Measurements from ENCODE around the gene ARL4A.
"Not testable (repeated sequence)": the region's sequence is repeated elsewhere in the genome, so short reads cannot be mapped to it uniquely, and the experiment has no call there.

Gene ARL4A

GRCh38 chr7:12670000-12670729 is 17.3 kb upstream of the ARL4A start:
- no peak for DNase-seq

DNA sequence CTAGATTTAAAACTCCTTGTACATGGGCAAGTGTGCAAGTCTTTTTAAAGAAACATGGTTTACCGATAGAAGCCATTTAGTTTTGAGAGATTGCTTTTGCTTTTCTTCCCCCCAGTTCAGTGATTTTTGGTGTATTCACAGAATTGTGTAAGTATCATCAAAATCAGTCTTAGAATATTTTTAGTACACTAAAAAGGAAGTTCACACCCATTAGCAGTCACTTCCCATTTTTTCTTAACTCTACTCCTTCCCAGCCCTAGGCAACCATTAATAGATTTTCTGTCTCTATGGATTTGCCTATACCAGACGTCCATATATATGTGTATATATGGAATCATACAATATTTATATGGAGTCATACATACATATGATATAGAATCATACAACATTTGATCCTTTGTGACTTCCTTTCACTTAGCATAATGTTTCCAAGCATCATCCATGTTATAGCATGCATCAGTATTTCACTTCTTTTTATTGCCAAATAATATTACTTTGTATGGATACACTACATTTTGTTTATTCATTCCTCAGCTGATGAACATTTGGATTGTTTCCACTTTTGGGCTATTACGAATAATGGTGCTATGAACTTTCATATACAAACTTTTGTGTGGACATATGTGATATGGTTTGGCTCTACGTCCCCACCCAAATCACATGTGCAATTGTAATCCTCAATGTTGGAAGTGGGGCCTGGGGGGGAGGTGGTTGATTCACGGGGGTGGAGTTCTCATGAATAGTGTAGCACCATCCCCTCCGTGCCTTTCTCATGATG is 16.5 kb upstream of the ARL4A start:
- no peak for DNase-seq

DNA sequence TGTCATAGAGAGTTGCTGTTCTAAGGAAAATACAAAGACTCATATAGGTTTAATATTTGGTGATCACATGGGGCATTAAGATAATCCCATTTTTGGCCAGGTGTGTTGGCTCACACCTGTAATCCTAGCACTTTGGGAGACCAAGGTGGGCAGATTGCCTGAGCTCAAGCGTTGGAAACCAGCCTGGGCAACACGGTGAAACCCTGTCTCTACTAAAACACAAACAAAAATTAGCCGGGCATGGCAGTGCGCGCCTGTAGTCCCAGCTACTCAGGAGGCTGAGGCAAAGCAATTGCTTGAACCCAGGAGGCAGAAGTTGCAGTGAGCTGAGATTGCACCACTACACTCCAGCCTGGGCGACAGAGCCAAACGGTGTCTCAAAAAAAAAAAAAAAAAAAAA is 14.0 kb upstream of the ARL4A start:
- DNase-seq = not testable (repeated sequence)

- no peak for DNase-seq
Observed at GRCh38 chr7:12674053-12674452, 13.4 kb upstream of the ARL4A start.

GRCh38 chr7:12674861-12675260 is 12.6 kb upstream of the ARL4A start:
- DNase-seq = peak; percentile 34

DNA sequence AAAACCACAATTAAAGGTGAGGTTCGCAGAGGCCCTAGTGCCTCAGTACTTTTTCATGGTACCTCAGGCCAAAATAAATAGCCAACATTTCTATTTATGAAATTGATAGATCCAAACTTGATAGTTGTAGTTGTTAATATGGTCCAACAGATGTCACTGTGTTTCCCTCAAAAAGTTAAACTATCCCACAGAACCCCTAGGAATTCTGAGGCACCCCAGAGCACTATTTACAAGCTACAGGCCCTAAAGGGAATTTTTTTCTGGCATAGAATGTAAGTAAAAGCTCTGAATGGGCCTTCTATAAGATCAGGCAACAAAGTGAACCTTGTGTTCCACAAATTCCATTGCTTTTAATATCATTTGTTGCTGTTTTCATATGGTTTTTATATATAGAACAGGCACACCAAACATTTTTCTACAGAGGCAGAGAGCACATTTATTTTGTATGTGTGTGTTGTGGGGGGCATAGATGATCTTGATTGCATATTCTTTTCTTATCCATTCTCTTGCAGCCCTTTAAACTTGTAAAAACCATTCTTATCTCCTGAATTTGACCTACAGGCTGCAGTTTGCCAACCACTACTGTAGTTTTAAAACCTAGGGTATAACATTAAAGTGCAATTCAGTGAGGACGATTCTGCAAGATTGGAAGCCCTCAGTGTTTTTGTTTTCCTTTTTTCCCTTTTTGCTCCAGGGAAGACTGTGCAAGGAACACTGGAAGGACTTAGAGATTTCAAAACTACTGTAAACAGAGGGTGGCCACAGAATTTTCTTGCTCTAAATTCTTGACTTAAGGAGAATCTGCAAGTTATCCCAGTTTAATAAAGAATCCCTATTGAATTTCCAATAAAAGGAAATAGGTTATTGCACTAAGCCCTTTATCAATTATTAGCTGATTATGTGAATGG is 3.5 kb upstream of the ARL4A start:
- no peak for DNase-seq

- DNase-seq = no peak
Observed at GRCh38 chr7:12684733-12685132, 2.7 kb upstream of the ARL4A start.

GRCh38 chr7:12685550-12685949 is 1.9 kb upstream of the ARL4A start:
- DNase-seq = peak; percentile 6

DNA sequence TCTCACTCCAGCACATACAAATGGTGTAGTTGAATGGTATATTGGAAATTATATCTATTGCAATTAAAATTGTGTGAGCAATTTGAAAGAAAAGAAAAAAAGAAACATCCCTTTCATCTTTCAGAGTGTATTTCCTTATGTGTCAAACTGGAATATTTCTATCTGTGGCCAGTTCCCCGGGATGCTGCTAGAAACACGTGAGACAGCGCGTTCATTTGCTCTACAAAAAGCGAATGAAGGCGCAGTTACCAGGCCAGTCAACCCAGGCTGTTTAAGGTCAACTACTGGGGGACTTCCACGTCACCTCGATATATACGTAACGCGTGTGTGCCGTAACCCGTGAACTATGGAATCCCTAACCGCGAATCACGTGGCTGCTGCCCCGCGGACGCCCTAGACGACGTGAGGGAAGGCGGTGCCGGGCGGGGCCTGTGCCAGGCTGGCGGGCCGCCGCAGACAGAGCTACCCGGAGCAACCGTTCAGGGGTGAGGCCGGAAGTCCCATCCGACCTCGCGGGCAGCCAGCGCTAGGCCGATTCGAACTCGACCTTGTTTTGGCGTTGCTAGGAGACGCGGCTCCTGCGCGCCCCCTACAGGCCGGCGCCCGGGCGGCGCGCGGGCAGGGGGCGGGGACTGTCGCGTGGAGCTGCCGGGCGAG is 1.1 kb upstream of the ARL4A start:
- DNase-seq = peak; percentile 96

GRCh38 chr7:12687718-12688171 is 312 bp downstream of the ARL4A start:
- DNase-seq = no peak

- DNase-seq = not testable (repeated sequence)
Observed at GRCh38 chr7:12688485-12689170, 1.2 kb downstream of the ARL4A start.

DNA sequence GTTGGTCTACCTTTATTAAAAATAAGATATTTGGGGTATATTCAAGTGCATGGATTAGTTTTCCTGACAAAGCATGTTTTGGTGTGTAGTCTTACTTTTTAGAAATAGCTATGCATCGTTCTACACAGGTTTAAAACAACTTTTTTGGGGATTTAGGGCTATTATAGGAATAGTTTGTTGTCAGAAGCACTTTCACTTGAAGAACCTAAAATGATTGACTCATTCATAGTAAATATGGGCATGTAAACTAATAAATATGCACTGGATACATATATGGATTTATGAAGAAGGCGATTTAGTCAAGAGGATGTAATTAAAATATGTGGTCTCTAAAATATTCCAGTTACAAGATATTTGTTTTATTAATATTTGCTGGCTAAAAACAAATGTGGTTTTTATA is 2.0 kb downstream of the ARL4A start:
- no peak for DNase-seq

DNA sequence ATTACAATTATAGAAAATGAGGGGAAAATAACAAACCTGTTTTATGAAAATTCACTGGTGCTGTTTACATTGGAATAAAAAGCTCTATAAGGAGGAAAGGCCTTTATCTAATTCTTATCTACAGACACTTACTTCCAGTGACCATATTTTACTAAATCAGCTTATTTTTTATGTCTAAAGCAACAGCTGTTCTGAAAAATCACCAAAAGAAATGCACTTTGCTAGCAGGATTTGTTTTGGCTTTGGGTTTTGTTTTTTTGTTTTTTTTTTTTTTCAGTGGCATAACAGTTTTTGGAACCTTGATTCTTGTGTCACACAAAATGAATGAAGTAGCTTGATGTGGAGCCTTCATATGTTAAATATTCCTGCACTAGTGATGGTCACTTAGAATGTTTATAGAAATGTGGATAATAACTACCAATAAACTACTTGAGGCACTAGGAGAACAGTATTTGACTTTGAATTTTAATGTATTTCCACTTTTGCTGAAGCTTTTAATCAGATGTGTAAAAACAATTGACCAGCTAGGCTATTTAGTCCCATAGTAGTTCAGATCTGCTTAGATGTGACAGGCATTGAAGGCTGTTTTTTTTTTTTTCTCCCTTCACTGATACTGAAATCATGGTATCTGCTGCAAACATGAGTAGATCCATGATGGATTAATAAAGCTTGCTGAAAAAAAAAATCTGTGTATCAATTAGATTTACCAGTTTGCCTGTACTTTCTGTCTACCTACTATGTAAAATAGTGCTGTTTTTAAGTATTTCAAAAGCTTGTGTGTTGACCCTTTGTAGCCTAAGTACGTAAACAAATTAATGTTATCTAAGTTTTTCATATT is 2.8 kb downstream of the ARL4A start:
- no peak for DNase-seq

DNA sequence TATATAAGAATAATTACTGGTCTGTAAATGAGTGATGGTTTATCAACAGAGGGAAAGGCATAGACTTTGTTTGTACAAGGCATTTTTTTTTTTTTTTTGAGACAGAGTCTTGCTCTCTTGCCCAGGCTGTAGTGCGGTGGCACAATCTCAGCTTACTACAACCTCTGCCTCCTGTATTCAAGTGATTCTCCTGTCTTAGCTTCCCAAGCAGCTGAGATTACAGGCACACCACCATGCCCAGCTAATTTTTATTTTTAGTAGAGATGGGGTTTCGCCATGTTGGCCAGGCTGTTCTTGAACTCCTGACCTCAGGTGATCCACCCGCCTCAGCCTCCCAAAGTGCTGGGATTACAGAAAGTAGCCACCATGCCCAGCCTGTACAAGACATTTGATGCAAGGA is 4.0 kb downstream of the ARL4A start:
- not testable (repeated sequence) for DNase-seq

DNA sequence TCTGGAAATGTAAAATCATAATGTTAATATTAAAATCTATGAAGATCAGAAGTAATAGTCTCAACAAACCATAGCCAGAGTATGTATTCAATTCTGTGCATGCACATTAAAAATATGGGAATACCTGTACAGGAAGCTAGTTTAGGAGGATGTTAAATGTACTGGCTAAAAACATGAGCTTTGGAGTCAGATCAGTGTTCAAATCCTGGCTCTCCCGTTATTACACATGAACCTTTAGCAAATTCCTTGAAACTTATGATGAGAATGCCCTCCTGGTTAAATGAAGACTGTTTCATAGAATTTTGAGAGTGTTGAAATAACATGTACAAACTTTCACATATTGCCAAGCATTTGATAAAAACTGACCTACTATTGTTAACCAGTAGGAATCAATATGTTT is 4.6 kb downstream of the ARL4A start:
- no peak for DNase-seq

DNA sequence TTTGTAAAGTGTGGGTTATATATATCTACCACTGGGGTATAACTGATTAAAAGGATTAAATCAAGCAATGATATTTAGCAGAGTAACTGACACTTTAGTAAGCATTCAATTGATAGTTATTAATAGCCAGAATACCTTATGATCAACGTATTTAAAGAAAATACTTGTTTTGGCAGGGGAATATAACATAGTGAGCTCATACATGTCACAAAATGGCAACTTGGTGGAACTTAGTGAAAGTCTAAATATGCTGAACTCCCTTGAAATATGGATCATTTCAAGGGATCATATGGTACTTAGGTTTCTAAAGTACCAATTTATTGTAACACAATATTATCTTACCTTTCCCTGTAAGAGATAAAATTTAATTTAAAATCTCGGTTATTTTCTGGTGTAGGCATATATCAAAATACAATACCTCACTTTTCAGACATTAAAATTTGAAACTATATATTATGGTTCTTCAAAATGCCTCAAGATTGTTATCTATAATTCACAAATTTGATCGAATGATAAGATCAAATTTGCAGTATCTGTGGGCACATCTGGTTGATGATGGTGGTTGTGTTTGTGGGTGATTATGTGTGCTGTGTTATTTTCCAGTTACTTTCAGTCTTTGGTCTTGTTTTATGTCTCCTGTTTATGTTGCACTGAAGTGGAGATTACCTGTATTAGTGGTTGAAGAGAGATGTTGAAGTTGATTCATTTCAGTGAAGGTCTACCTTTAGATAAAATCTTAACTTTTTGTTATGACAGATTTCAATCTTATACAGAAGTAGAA is 5.2 kb downstream of the ARL4A start:
- no peak for DNase-seq

DNA sequence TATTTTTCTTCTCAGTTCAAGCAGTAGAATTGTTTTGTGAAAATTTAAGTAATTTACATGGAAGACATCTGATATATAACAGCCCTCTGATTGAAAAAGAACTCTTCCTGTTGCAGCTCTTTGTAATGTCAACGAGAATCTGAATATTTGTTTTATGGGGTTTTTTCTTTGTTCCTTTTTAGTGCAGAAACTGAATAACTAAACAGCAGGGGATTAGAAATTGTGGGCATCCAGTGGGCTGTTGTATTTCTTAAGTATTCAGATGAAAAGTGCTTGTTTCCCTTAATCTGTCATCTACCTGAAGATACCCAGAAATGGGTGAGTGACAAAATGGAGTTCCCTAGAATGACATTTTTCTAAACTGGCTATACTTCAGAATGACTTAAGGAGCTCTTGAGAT is 7.4 kb downstream of the ARL4A start:
- no peak for DNase-seq

GRCh38 chr7:12695965-12696364 is 8.5 kb downstream of the ARL4A start:
- no peak for DNase-seq

DNA sequence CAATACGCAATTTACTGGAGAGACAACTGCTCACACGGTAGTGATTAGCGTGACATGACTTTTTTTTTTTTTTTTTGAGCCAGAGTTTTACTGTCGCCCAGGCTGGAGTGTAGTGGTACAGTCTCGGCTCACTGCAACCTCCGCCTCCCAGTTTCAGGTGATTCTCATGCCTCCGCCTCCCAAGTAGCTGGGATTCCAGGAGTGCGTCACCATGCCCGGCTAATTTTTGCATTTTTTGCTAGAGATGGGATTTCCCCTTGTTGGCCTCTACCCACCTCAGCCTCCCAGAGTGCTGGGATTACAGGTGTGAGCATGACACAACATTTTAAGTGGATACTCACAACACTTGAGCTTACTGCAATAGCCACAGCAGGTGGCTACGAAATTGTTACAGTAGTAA is 11.9 kb downstream of the ARL4A start:
- DNase-seq = no peak

DNA sequence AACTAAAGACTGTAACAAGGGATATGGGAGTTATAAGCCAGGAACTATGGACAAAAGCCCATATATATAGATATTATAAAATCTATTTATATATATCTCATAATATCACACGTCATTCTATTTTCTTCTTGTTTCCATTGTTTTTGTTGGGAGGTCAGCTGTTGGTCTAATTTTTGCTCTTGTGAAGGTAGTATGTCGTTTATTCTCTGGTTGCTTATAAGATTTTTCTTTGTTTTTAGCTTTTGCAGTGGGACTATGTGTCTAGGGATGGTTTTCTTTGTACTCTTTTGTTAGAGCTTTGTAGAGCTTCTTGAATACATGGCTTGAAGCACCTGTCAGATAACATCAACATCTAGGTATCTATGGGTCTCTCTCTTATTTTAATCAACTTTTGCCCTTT is 14.0 kb downstream of the ARL4A start:
- DNase-seq = no peak

Measured in T-helper 9 cell (primary cell).